Liver (tissue), 9 donors: Measurements from ENCODE around the gene POLR2H. TPM values are rescaled to one million over a fixed set of nuclear protein-coding genes. Genes with fewer than 3 reads are reported as not detected.

ENCODE experiments used
- DNase-seq: peaks from one replicate; pipeline ENCODE4 v3.0.0-alpha.2; 2017; ENCODE audit warnings: low spot score
- H3K27ac ChIP-seq, 2 donors: one replicate each; pipeline ENCODE4 v1.7.0; 2013; ENCODE audit warnings: inconsistent platforms in 2 of 2, low read length in 2 of 2, control low read depth in 1 of 2, low read depth in 1 of 2, mild to moderate bottlenecking in 1 of 2
- H3K27me3 ChIP-seq, 4 donors: one replicate each; pipeline versions ENCODE4 v1.6.1 to v1.7.0; 2013; ENCODE audit warnings: low read length in 3 of 4, inconsistent platforms in 1 of 4, mild to moderate bottlenecking in 1 of 4, moderate library complexity in 1 of 4; ENCODE audit not compliant: control insufficient read depth in 4 of 4, insufficient read depth in 4 of 4
- H3K36me3 ChIP-seq, 4 donors: one replicate each; pipeline versions ENCODE4 v1.6.1 to v1.7.0; 2013; ENCODE audit warnings: low read length in 3 of 4, mild to moderate bottlenecking in 3 of 4, low read depth in 1 of 4, moderate library complexity in 1 of 4; ENCODE audit not compliant: control insufficient read depth in 4 of 4, insufficient read depth in 3 of 4
- H3K4me1 ChIP-seq, 4 donors: one replicate each; pipeline versions ENCODE4 v1.6.1 to v1.7.0; 2013; ENCODE audit warnings: low read length in 3 of 4, mild to moderate bottlenecking in 3 of 4, moderate library complexity in 1 of 4; ENCODE audit not compliant: control insufficient read depth in 4 of 4, insufficient read depth in 4 of 4
- H3K4me3 ChIP-seq, 3 donors: one replicate each; pipeline versions ENCODE4 v1.6.1 to v1.7.0; 2013; ENCODE audit warnings: low read length in 3 of 3, control low read depth in 1 of 3, low read depth in 1 of 3, mild to moderate bottlenecking in 1 of 3
- H3K9ac ChIP-seq, 2 donors: one replicate each; pipeline ENCODE4 v1.7.0; 2013; ENCODE audit warnings: low read length in 2 of 2, mild to moderate bottlenecking in 2 of 2, moderate library complexity in 2 of 2, control low read depth in 1 of 2, low read depth in 1 of 2
- H3K9me3 ChIP-seq, 4 donors: one replicate each; pipeline versions ENCODE4 v1.6.1 to v1.7.0; 2013; ENCODE audit warnings: low read length in 3 of 4; ENCODE audit not compliant: control insufficient read depth in 4 of 4
- CTCF ChIP-seq: fragments of 150-350 bp; IDR thresholded peaks from 2 replicates; pipeline ENCODE4 v1.5.1; 2017; ENCODE audit warnings: improper control_type of control experiment, low read depth, low read length; ENCODE audit not compliant: missing input control
- EGR1 ChIP-seq, 2 donors: IDR thresholded peaks; 2 replicates each; pipeline ENCODE4 v1.6.1; 2016 to 2018; ENCODE audit warnings: antibody characterized with exemption in 2 of 2, low read depth in 2 of 2
- FOXA1 ChIP-seq: IDR thresholded peaks from 2 replicates; pipeline ENCODE4 v1.6.1; 2016; ENCODE audit warnings: antibody characterized with exemption
- FOXA2 ChIP-seq: IDR thresholded peaks from 2 replicates; pipeline ENCODE4 v1.6.1; 2016; ENCODE audit warnings: antibody characterized with exemption
- GABPA ChIP-seq, 2 donors: IDR thresholded peaks in 1 of 2; conservative IDR thresholded peaks in 1 of 2; 2 replicates each; pipeline ENCODE4 v1.6.1; 2016; ENCODE audit warnings: antibody characterized with exemption in 2 of 2, mild to moderate bottlenecking in 1 of 2, moderate library complexity in 1 of 2
- HNF4A ChIP-seq, 2 donors: conservative IDR thresholded peaks; 2 replicates each; pipeline ENCODE4 v1.6.1; 2016; ENCODE audit warnings: antibody characterized with exemption in 2 of 2, mild to moderate bottlenecking in 2 of 2
- JUND ChIP-seq, 2 donors: IDR thresholded peaks; 2 replicates each; pipeline ENCODE4 v1.6.1; 2016; ENCODE audit warnings: antibody characterized with exemption in 2 of 2
- MAX ChIP-seq: IDR thresholded peaks from 2 replicates; pipeline ENCODE4 v1.6.1; 2016; ENCODE audit warnings: antibody characterized with exemption
- NR2F2 ChIP-seq: IDR thresholded peaks from 2 replicates; pipeline ENCODE4 v1.6.1; 2016; ENCODE audit warnings: antibody characterized with exemption
- RAD21 ChIP-seq, 2 donors: IDR thresholded peaks; 2 replicates each; pipeline ENCODE4 v1.6.1; 2016; ENCODE audit warnings: antibody characterized with exemption in 2 of 2, mild to moderate bottlenecking in 2 of 2
- RXRA ChIP-seq, 2 donors: IDR thresholded peaks; 2 replicates each; pipeline ENCODE4 v1.6.1; 2017 to 2018; ENCODE audit warnings: antibody characterized with exemption in 2 of 2, mild to moderate bottlenecking in 1 of 2
- SP1 ChIP-seq: IDR thresholded peaks from 2 replicates; pipeline ENCODE4 v1.6.1; 2018; ENCODE audit warnings: antibody characterized with exemption, mild to moderate bottlenecking
- TAF1 ChIP-seq: conservative IDR thresholded peaks from 2 replicates; pipeline ENCODE4 v1.6.1; 2016; ENCODE audit warnings: antibody characterized with exemption, mild to moderate bottlenecking
- YY1 ChIP-seq: IDR thresholded peaks from 2 replicates; pipeline ENCODE4 v1.6.1; 2016; ENCODE audit warnings: antibody characterized with exemption, mild to moderate bottlenecking
- ZBTB33 ChIP-seq: IDR thresholded peaks from 2 replicates; pipeline ENCODE4 v1.6.1; 2016; ENCODE audit warnings: antibody characterized with exemption
- WGBS: extraction: QIAGEN DNeasy Blood & Tissue Kit; methylation state at CpG from one replicate; pipeline ENCODE4 v1.1.7; 2013; 5-methylcytosine and 5-hydroxymethylcytosine counted together
- polyA plus RNA-seq, 2 donors: library from polyadenylated mRNA; stranded (reverse) in 1 of 2; unstranded in 1 of 2; fragments of 200-250 nt in 1 of 2; fragments of >200 nt in 1 of 2; fragmentation: Nextera tagmentation in 1 of 2; extraction: Ambion mirVana in 1 of 2; gene quantifications; one replicate each; pipeline versions ENCODE4 v1.2.1 to v1.2.3, GENCODE V29; 2013 to 2015
- total RNA-seq, 2 donors: library from RNA; depleted of rRNA; stranded (reverse); fragments of >200 nt; gene quantifications; one replicate each; pipeline ENCODE4 v1.2.3, GENCODE V29; 2014
- TF ChIP-seq, protein P1 (sequence below): IDR thresholded peaks from 2 replicates; pipeline ENCODE4 v1.6.1; 2016; ENCODE audit warnings: antibody characterized with exemption
- donor health status: healthy.
- donor health status: healthy.
- donor health status: healthy.
- donor health status: healthy.
- donor health status: healthy.

POLR2H gene
- total and polyA plus RNA-seq, 4 donors: 25.7 to 55.7 (median 43.5) TPM

DNA sequence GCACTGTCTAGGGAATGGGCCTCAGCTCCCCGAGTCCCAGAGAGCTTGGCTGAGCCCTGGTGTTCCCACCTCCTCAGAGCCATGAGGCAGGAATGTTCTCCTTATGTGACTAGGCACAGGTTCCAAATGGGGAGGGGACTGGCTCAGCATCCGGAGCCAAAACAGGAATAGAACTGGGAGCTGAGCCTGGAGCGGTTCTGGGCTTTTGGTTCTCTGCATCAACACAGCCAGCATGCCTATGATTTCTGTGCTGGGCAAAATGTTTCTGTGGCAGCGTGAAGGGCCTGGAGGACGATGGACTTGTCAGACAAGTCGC lies 24.2 kb upstream of the POLR2H start, which contains the start of gene FAM131A:
Gene FAM131A (plus strand): TSS at position 202 of the 316 bp plus-strand sequence. CDS start 31 bp downstream, at position 233.
- Histone ChIP-seq H3K36me3 (peaks cover 5 to 32% (median 23%) of the 10 kb centered on the region in 4 donors), H3K9ac (peak within 1 kb of the TSS in 1 of 2 donors; percentile 46), H3K4me3 (peak within 1 kb of the TSS; percentile 47 to 68 (median 62)), H3K27ac (peak within 1 kb of the TSS; percentile 84 to 89), H3K27me3 (no peaks in the 10 kb centered on the region), H3K4me1 (peaks cover 0 to 13% (median 6%) of the 10 kb centered on the region in 4 donors), H3K9me3 (no peaks in the 10 kb centered on the region)
- DNase-seq: no peak
- TF ChIP-seq EGR1 (IDR thresholded peaks at IDR 0.05; ENCODE audit: low read depth in 2 of 2): no peak
- TF ChIP-seq TAF1: no peak
- TF ChIP-seq RXRA (IDR thresholded peaks at IDR 0.05): no peak
- TF ChIP-seq ZBTB33: no peak
- no peak for TF ChIP-seq GABPA (IDR thresholded peaks at IDR 0.05 in 1 of 2, conservative IDR thresholded peaks at IDR 0.05 in 1 of 2)
- TF ChIP-seq MAX: no peak
- TF ChIP-seq RAD21 (IDR thresholded peaks at IDR 0.05): no peak
- no peak for TF ChIP-seq JUND (IDR thresholded peaks at IDR 0.05)
- TF ChIP-seq FOXA1: no peak
- no peak for TF ChIP-seq FOXA2
- TF ChIP-seq SP1: no peak
- no peak for TF ChIP-seq HNF4A (conservative IDR thresholded peaks at IDR 0.05)
- 83% methylated on average over 6 of the region's 6 CpGs for WGBS

- no peak for DNase-seq
- peak overlapping the region; percentile 3 to 23 for H3K27ac ChIP-seq
- no peaks in the 10 kb centered on the region for H3K9me3 ChIP-seq
- no peaks in the 10 kb centered on the region for H3K27me3 ChIP-seq
- H3K4me1 ChIP-seq: peaks cover 0 to 13% (median 6%) of the 10 kb centered on the region in 4 donors
- 86% methylated on average over 7 of the region's 7 CpGs for WGBS
- H3K9ac ChIP-seq: no peak overlapping the region
- TF ChIP-seq SP1 (no peak), HNF4A (conservative IDR thresholded peaks at IDR 0.05) (no peak), JUND (IDR thresholded peaks at IDR 0.05) (no peak), CTCF (no peak), YY1 (no peak), FOXA1 (no peak), RAD21 (IDR thresholded peaks at IDR 0.05) (no peak), FOXA2 (no peak), MAX (no peak), RXRA (IDR thresholded peaks at IDR 0.05) (no peak), NR2F2 (no peak)
- TF ChIP-seq, protein P1, sequence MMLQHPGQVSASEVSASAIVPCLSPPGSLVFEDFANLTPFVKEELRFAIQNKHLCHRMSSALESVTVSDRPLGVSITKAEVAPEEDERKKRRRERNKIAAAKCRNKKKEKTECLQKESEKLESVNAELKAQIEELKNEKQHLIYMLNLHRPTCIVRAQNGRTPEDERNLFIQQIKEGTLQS: no peak
- peaks cover 5 to 31% (median 18%) of the 10 kb centered on the region in 4 donors for H3K36me3 ChIP-seq
- no peak overlapping the region for H3K4me3 ChIP-seq
Observed at GRCh38 chr3:184337981-184338380, 23.5 kb upstream of the POLR2H start.
